Measurements from ENCODE around the gene CTDSPL2.
"Not testable (repeated sequence)": the region's sequence is repeated elsewhere in the genome, so short reads cannot be mapped to it uniquely, and the experiment has no call there.

The CTDSPL2 gene

DNA sequence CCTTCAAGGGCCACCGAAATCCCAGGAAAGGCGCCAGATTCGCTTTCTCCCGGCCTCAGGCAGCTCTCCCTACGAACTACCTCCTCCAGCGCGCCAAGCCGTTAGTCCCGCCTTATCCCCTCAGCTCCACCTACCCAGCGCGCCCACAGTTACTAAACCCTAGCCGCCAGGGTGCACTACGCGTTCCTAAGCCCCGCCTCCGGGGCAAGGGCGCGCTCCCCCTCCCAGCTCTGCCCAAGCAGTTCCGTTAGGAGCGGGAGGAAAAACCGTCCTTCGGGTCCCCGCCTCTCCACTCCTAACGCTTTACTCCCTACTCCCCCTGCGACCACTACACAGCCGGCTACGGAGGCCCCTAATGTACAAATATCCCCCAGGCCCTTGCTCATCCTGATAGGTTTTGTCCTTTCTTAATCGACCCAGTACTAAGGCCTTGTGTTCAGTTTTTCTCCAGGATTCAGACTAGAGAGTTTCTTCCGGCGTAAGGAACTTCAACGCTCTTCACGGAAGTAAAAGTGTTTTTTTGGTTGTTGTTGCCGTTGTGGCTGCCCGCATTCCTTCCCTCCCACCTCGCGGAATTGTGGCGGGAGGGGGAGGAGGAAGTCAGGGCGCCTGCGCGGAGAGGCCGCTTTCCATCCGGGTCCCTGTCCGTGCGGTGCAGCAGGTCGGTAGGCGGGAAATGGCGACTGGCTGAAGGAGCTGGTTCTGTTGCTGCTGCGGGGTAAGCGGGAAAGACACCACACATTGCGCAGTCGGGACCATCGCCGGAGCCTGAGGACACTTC lies at the start of gene CTDSPL2:
CTDSPL2 (plus strand) TSS at position 655 of the 781 bp plus-strand sequence. CDS start 31,386 bp downstream, outside the sequence.
- DNase-seq, result peak; percentile 97

DNA sequence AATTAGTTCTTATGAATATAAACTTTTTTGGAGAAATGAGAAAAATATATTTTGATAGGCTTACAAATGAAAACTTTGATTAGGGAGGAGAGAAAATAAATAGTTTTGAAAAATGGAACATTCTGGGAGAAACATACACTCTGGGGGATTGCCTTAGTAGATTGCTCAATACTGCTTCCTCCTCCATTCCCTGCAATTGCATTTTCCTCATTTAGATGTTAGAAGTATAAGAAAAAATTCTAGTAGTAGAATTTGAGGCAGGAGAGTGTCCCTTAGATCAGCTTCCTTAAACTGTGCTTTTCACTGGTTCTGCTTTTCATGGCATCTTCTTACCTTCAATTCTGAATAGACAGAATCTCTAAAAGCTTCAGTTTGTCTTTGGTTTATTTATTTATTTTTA lies 46.2 kb upstream of the CTDSPL2 start:
- DNase-seq, result peak; percentile 46 to 54

GRCh38 chr15:44385344-44385942 lies 42.0 kb upstream of the CTDSPL2 start:
- no peak for DNase-seq

- peak in 1 of 2 donors; percentile 2 for DNase-seq
These were observed 33.4 kb upstream of the CTDSPL2 start for GRCh38 chr15:44394062-44394461.

DNA sequence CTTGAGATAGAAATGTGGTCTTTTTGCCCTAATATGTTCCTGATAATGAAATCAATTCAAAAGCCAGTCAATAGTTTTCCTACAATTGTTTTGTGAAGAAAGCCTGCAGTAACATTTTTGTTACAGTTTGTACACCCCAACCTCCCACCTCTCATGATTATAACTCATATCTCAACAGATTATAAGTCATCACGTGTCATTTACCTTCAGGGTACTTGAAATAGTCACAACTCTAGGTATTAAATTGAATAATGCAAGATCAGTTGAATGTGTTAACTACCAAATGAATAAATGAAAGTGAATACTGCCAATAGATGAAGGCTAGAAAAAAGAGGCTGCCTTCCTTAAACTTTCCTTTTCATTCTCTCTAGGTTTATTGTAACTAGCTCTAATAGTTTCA lies 32.9 kb upstream of the CTDSPL2 start:
- DNase-seq, result no peak

GRCh38 chr15:44397869-44398268 lies 29.6 kb upstream of the CTDSPL2 start:
- DNase-seq, result no peak

DNA sequence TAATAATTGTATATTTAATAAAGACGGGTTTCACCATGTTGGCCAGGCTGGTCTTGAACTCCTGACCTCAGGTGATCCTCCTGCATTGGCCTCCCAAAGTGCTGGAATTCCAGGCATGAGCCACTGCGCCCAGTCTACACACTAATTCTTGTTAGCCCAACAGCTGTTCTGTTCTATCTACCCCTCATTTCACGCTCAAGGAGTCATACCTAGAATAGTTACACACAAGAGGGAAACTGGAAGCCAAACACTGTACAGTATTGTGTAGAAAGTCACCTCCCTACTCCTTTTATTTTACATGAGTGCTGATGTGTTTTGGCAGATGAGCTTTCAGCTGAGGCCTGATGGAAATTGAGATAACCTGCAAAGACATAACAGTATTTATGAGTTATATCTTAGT lies 13.4 kb upstream of the CTDSPL2 start:
- no peak for DNase-seq

GRCh38 chr15:44427756-44428724 lies 611 bp downstream of the CTDSPL2 start:
- DNase-seq, result peak in 1 of 2 donors; percentile 14

- no peak for DNase-seq
These were observed 8.7 kb downstream of the CTDSPL2 start for GRCh38 chr15:44435893-44436667.

DNA sequence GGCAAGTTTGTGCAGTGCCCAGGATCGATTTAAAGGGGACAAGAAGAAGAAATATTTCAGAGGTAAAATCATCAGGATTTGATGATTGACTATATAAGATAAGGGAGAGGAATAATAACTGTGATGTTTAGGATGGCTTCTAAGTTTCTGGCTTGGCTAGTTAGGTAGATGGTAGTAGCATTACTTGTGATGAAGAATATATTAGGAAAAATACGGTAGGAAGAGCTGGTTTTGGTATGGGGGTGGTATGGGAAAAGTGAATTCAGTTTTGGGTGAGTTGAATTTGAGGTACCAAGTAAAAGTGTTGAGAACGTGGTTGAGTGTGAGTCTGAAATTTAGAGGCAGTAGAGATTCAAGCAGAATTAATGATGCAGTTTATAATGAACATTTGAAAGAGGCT lies 11.0 kb downstream of the CTDSPL2 start:
- DNase-seq, result no peak

GRCh38 chr15:44441095-44441501 lies 13.7 kb downstream of the CTDSPL2 start:
- DNase-seq, result no peak

GRCh38 chr15:44443515-44443914 lies 16.1 kb downstream of the CTDSPL2 start:
- no peak for DNase-seq

- no peak for DNase-seq
These were observed 20.4 kb downstream of the CTDSPL2 start for GRCh38 chr15:44447772-44448376.

GRCh38 chr15:44450172-44450571 lies 22.7 kb downstream of the CTDSPL2 start:
- DNase-seq, result no peak

- not testable (repeated sequence) for DNase-seq
These were observed 26.3 kb downstream of the CTDSPL2 start for GRCh38 chr15:44453578-44454283.

GRCh38 chr15:44458429-44458828 lies 31.0 kb downstream of the CTDSPL2 start:
- no peak for DNase-seq

DNA sequence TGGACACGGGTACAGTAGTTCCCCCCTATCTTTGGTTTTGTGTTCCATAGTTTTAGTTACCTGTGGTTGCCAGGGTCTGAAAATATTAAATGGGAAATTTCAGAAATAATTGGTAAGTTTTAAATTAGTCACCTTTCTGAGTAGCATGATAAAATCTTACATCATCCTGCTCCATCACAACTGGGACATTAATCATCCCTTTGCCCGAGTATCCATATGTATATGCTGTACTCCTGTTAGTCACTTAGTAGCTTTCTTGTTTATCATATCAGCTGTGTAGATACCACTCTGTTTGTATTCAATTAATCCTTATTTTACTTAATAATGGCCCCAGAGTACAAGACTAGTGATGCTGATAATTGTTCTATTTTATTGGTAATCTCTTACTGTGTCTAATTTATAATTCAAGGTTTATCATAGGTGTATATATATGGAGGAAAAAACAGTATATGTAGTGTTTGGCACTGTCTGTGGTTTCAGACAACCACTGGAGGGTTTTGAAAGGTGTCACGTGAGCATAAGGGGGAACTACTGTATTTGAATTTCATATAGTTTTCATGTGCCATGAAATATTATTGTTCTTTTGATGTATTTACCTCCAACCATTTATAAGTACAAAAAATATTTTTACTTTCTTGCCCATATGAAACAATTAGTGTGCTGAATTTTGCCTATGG lies 41.4 kb downstream of the CTDSPL2 start:
- DNase-seq, result peak in 1 of 2 donors; percentile 11

- no peak for DNase-seq
These were observed 44.5 kb downstream of the CTDSPL2 start for GRCh38 chr15:44471885-44472455.

DNA sequence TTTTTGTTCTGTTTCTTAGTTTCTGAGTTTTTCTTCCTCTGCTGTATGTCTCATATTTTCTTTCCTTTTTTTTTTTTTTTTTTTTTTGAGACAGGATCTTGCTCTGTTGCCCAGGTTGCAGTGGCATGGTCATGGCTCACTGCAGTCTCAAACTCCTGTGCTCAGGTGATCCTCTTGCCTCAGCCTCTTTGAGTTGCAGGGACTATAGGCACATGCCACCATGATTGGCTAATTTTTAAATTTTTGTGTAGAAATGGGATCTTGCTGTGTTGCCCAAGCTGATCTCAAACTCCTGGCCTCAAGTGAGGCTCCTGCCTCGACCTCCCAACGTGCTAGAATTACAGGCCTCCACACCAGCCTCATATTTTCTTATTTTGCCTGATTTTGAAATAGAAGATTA lies 51.9 kb downstream of the CTDSPL2 start:
- no peak for DNase-seq

GRCh38 chr15:44482090-44482489 lies 54.7 kb downstream of the CTDSPL2 start:
- no peak for DNase-seq

All from inflammatory macrophage treated with lipopolysaccharide for 1 hour (primary cell).